ENCODE data around the gene EPB41L4B.

The EPB41L4B gene

GRCh38 chr9:109325089-109325488 lies 4.2 kb upstream of the EPB41L4B start:
- ChIA-PET POLR2A (ENCODE audit: low non-redundant PET) (no interaction called here), CTCF (interaction anchor here (0.6 to 0.7 kb wide), 2 partner anchors 104 to 192 kb away, joined by 3 to 5 read pairs; no protein-coding TSS in a partner anchor)
- DNase-seq (ENCODE audit: low spot score) = no peak
- H3K27ac ChIP-seq = no peak overlapping the region
- no peak for TF ChIP-seq CTCF (conservative IDR thresholded peaks at IDR 0.05; ENCODE audit: low read depth)

GRCh38 chr9:109323771-109324170 lies 2.9 kb upstream of the EPB41L4B start:
- TF ChIP-seq CTCF (conservative IDR thresholded peaks at IDR 0.05; ENCODE audit: low read depth) = no peak
- ChIA-PET CTCF (interaction anchor here (0.6 to 2.3 kb wide), 2 partner anchors 22 to 315 kb away, joined by 3 to 9 read pairs; no protein-coding TSS in a partner anchor), POLR2A (ENCODE audit: low non-redundant PET) (no interaction called here)
- DNase-seq (ENCODE audit: low spot score) = no peak
- H3K27ac ChIP-seq = no peak overlapping the region

GRCh38 chr9:109321727-109322126 lies 868 bp upstream of the EPB41L4B start:
- ChIA-PET CTCF (interaction anchor here (0.6 to 2.3 kb wide), 6 partner anchors 24 to 400 kb away, joined by 3 to 9 read pairs (median 3); no protein-coding TSS in a partner anchor), POLR2A (ENCODE audit: low non-redundant PET) (no interaction called here)
- H3K27ac ChIP-seq = no peak overlapping the region
- DNase-seq (ENCODE audit: low spot score) = no peak
- no peak for TF ChIP-seq CTCF (conservative IDR thresholded peaks at IDR 0.05; ENCODE audit: low read depth)

GRCh38 chr9:109320331-109320741 lies 523 bp downstream of the EPB41L4B start:
- TF ChIP-seq CTCF (conservative IDR thresholded peaks at IDR 0.05; ENCODE audit: low read depth) = no peak
- peak overlapping the region; percentile 84 for H3K27ac ChIP-seq
- POLR2A ChIA-PET (ENCODE audit: low non-redundant PET) = no interaction called here
- DNase-seq (ENCODE audit: low spot score) = no peak
- CTCF ChIA-PET = interaction anchor here (0.6 to 2.4 kb wide), 4 partner anchors 25 to 220 kb away, joined by 3 to 17 read pairs (median 10); no protein-coding TSS in a partner anchor

- CTCF ChIA-PET = interaction anchor here (0.6 to 2.4 kb wide), 10 partner anchors 9 to 219 kb away, joined by 3 to 17 read pairs (median 3); no protein-coding TSS in a partner anchor
- no peak for DNase-seq (ENCODE audit: low spot score)
Observed at GRCh38 chr9:109319626-109320241, 1.1 kb downstream of the EPB41L4B start.

More at GRCh38 chr9:109319626-109320241, 1.1 kb downstream of the EPB41L4B start:
- no peak for TF ChIP-seq CTCF (conservative IDR thresholded peaks at IDR 0.05; ENCODE audit: low read depth)
- peak overlapping the region; percentile 84 for H3K27ac ChIP-seq
- POLR2A ChIA-PET (ENCODE audit: low non-redundant PET) = interaction anchor here (0.7 kb wide), 1 partner anchor 17 kb away, joined by 3 read pairs; no protein-coding TSS in a partner anchor
